Measurements from ENCODE around the gene SCD5. TPM values are rescaled to one million over a fixed set of nuclear protein-coding genes. Genes with fewer than 3 reads are reported as not detected.

SCD5 gene
- total and polyA plus RNA-seq, 12 donors: 85.9 to 585 (median 229) TPM

DNA sequence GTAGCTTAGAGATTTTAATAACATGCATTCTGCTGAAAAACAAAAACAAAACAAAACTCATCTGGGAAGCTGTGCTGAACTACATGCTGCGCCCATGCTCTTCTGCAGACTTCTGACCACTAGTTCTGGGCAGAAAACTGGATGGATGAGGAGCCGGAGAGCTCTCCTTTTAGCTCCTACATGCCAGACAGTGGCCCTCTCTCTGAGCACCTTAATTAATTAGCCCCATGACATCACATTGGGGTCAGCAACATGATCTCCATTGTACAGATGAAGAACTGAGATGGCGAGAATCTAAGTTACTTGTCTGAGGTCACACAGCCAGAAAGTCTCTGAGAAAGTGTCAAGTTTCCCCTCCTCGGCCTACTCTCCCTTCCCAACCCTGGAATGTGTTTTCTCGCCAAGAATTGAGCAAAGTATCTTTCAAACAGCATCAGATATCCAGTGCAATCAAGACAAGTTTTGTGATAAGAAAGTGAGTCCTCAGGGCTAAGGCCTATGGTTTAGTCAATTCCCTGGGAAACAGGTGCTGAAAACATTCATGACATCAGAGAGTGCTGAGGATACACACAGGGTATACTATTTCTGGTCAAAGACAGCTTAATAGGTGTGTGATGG is 21.6 kb downstream of the SCD5 start:
- H3K36me3 ChIP-seq (replicated peaks in 1 of 2): no peaks in the 10 kb centered on the region
- no peak overlapping the region for H3K4me3 ChIP-seq
- DNase-seq: no peak
- intact Hi-C loops (cut with DNase I): no loop called here
- H3K4me1 ChIP-seq (replicated peaks in 1 of 2): peaks cover 15 to 39% of the 10 kb centered on the region in 2 donors
- no peaks in the 10 kb centered on the region for H3K9me3 ChIP-seq (replicated peaks in 1 of 3)
- WGBS, 4 donors: 66 to 75% (median 70%) methylated on average over 5 of the region's 5 CpGs
- TF ChIP-seq, protein P1, sequence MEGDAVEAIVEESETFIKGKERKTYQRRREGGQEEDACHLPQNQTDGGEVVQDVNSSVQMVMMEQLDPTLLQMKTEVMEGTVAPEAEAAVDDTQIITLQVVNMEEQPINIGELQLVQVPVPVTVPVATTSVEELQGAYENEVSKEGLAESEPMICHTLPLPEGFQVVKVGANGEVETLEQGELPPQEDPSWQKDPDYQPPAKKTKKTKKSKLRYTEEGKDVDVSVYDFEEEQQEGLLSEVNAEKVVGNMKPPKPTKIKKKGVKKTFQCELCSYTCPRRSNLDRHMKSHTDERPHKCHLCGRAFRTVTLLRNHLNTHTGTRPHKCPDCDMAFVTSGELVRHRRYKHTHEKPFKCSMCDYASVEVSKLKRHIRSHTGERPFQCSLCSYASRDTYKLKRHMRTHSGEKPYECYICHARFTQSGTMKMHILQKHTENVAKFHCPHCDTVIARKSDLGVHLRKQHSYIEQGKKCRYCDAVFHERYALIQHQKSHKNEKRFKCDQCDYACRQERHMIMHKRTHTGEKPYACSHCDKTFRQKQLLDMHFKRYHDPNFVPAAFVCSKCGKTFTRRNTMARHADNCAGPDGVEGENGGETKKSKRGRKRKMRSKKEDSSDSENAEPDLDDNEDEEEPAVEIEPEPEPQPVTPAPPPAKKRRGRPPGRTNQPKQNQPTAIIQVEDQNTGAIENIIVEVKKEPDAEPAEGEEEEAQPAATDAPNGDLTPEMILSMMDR (IDR thresholded peaks at IDR 0.05): no peak
- TF ChIP-seq POLR2A (IDR thresholded peaks at IDR 0.05): no peak
- no peaks in the 10 kb centered on the region for H3K27me3 ChIP-seq
- H3K27ac ChIP-seq: peak overlapping the region in 1 of 5 donors; percentile 63

DNA sequence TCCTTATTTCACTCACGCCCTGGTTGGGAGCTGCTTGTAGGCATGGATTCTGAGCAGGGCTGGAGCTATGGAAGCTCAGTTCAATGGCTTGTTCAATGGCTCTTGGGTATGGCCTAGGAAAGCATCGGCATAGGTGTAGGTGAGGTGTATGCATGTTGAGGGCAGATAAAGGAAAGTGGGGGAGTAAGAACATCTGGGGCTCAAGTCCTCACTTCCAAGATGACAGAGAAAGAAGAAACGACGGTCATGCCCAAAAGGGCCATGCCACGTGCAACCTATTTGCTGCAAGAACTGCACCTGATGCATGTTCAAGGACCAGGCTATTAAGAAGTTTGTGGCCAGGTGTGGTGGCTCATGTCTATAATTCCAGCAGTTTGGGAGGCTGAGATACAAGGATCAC is 23.4 kb downstream of the SCD5 start:
- DNase-seq: no peak
- 86 to 93% (median 89%) methylated on average over 5 of the region's 5 CpGs for WGBS, 4 donors
- intact Hi-C loops (cut with DNase I): no loop called here
- Histone ChIP-seq H3K27ac (no peak overlapping the region), H3K9me3 (replicated peaks in 1 of 3) (no peaks in the 10 kb centered on the region), H3K4me3 (no peak overlapping the region), H3K36me3 (replicated peaks in 1 of 2) (no peaks in the 10 kb centered on the region), H3K27me3 (no peaks in the 10 kb centered on the region), H3K4me1 (replicated peaks in 1 of 2) (peaks cover 4 to 28% of the 10 kb centered on the region in 2 donors)
- TF ChIP-seq, protein P1 (IDR thresholded peaks at IDR 0.05): no peak
- no peak for TF ChIP-seq POLR2A (IDR thresholded peaks at IDR 0.05)

DNA sequence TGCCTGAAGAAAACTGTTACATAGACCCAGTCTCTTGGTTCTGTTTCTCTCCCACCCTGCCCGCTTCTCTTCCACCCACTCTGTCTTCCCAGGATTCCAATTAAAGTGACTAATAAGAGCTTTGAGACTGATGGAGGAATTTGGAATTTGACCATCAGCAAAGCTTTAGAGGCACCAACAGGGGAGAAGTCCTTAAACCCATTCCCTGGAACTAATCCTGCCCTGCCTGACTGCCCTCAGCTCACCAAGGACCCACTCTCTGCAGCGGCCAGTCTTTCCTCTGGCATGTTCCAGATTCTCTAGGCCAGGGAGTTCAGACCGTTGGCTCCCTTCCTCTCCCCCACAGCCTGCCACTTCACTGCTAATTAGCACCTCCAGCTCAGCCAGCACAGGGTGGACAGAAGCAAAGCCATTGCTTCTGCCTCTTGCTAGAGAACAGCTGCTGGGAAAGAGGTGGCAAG is 23.9 kb downstream of the SCD5 start:
- 44 to 74% (median 53%) methylated on average over 3 of the region's 3 CpGs for WGBS, 4 donors
- no peaks in the 10 kb centered on the region for H3K36me3 ChIP-seq (replicated peaks in 1 of 2)
- TF ChIP-seq POLR2A (IDR thresholded peaks at IDR 0.05): no peak
- TF ChIP-seq, protein P1 (IDR thresholded peaks at IDR 0.05): no peak
- peaks cover 0 to 23% of the 10 kb centered on the region in 2 donors for H3K4me1 ChIP-seq (replicated peaks in 1 of 2)
- no peak overlapping the region for H3K27ac ChIP-seq
- H3K4me3 ChIP-seq: no peak overlapping the region
- intact Hi-C loops (cut with DNase I): no loop called here
- no peaks in the 10 kb centered on the region for H3K27me3 ChIP-seq
- no peak for DNase-seq
- H3K9me3 ChIP-seq (replicated peaks in 1 of 3): no peaks in the 10 kb centered on the region

DNA sequence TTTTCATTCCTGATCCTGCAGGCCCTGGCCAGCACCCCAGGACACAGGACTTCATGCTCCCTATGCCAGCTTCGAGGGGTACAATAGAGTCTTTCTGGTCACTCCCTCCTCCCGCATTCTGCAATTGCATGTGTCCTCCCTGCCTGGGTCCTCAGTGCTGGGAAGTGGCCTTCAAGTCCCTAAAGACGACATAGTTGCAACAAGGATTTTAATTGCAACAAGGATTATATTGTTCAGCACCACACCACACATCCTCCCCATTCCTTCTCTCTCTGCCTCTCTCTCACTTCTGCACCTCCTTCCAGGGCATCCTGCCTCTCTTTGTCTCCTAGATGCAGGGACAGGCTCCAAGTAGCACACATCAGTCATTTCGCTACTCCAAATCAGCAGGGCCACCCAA is 25.5 kb downstream of the SCD5 start:
- peaks cover 0 to 17% of the 10 kb centered on the region in 2 donors for H3K4me1 ChIP-seq (replicated peaks in 1 of 2)
- intact Hi-C loops (cut with DNase I): no loop called here
- TF ChIP-seq, protein P1 (IDR thresholded peaks at IDR 0.05): no peak
- no peak for TF ChIP-seq POLR2A (IDR thresholded peaks at IDR 0.05)
- no peak overlapping the region for H3K27ac ChIP-seq
- no peak overlapping the region for H3K4me3 ChIP-seq
- no peaks in the 10 kb centered on the region for H3K36me3 ChIP-seq (replicated peaks in 1 of 2)
- H3K9me3 ChIP-seq (replicated peaks in 1 of 3): no peaks in the 10 kb centered on the region
- no peak for DNase-seq
- no peaks in the 10 kb centered on the region for H3K27me3 ChIP-seq
- 63 to 80% (median 64%) methylated on average over 4 of the region's 4 CpGs for WGBS, 4 donors
